ENCODE data around the gene OXSR1.

DNA sequence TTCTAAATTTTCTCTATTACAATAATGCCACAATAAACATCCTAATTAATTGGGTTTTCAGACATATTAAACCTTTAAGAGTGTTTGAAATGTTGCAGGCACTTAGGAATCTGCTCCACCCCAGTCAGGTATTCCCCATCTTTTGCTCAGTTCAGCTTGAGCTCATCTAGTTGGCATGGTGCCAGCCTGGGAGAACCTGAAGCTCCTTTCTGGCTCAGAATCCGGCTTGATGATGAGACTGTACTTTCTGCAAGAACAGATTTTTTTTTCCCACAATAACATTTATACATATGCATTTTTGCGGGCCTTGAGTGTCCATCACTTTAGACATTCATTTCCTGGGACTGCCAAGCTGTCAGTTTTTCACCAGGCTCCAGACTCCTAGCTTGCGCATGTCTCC is 7.7 kb upstream of the OXSR1 start:
- TF ChIP-seq FOXP2 (optimal IDR thresholded peaks at IDR 0.05; ENCODE audit: borderline replicate concordance, extremely low read depth, extremely low read length, insufficient read depth) = no peak
- TF ChIP-seq, protein P1, sequence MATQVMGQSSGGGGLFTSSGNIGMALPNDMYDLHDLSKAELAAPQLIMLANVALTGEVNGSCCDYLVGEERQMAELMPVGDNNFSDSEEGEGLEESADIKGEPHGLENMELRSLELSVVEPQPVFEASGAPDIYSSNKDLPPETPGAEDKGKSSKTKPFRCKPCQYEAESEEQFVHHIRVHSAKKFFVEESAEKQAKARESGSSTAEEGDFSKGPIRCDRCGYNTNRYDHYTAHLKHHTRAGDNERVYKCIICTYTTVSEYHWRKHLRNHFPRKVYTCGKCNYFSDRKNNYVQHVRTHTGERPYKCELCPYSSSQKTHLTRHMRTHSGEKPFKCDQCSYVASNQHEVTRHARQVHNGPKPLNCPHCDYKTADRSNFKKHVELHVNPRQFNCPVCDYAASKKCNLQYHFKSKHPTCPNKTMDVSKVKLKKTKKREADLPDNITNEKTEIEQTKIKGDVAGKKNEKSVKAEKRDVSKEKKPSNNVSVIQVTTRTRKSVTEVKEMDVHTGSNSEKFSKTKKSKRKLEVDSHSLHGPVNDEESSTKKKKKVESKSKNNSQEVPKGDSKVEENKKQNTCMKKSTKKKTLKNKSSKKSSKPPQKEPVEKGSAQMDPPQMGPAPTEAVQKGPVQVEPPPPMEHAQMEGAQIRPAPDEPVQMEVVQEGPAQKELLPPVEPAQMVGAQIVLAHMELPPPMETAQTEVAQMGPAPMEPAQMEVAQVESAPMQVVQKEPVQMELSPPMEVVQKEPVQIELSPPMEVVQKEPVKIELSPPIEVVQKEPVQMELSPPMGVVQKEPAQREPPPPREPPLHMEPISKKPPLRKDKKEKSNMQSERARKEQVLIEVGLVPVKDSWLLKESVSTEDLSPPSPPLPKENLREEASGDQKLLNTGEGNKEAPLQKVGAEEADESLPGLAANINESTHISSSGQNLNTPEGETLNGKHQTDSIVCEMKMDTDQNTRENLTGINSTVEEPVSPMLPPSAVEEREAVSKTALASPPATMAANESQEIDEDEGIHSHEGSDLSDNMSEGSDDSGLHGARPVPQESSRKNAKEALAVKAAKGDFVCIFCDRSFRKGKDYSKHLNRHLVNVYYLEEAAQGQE (IDR thresholded peaks at IDR 0.05; ENCODE audit: insufficient read depth in 1 of 2, low read depth in 2 of 2, low read length in 2 of 2) = no peak
- TF ChIP-seq TAF1 (IDR thresholded peaks at IDR 0.05; ENCODE audit: borderline replicate concordance, insufficient read depth, low read length) = no peak
- no peak for TF ChIP-seq POLR2AphosphoS5 (IDR thresholded peaks at IDR 0.05; ENCODE audit: low read depth, low read length)
